MCF 10A (cell line): ENCODE results near the gene MED19. TPM values are rescaled to one million over a fixed set of nuclear protein-coding genes. Genes with fewer than 3 reads are reported as not detected.
A peak's percentile ranks its signal among the peaks of the same experiment; 100 is the strongest.

Experiments
- BruUV-seq: library from RNA; stranded (reverse); fragments of 400-500 nt; replicated peaks from 2 replicates; lab custom pipeline; 2021; lab: Mats Ljungman, UMichigan
- CTCF ChIA-PET: fragments of 300-600 bp; sonication (Branson Sonifier 250); formaldehyde crosslinking; extraction: SDS; loops from one replicate; lab custom pipeline; 2021; ENCODE audit warnings: antibody characterized with exemption, inconsistent platforms; lab: Yijun Ruan, JAX
- POLR2A ChIA-PET: fragments of 300-600, 350-650 bp; sonication (Branson Sonifier 250); formaldehyde crosslinking; extraction: SDS; loops from one replicate; lab custom pipeline; 2020; ENCODE audit warnings: antibody characterized with exemption, inconsistent platforms; lab: Yijun Ruan, JAX
- DNase-seq: peaks from one replicate; pipeline ENCODE4 v3.0.0-alpha.2; 2018; ENCODE audit not compliant: unreplicated experiment
- H3K27ac Mint-ChIP-seq: one replicate; pipeline ENCODE4 v1.8.0; 2022; ENCODE audit warnings: mild to moderate bottlenecking, low read depth, mixed read lengths; ENCODE audit not compliant: unreplicated experiment
- H3K27me3 Mint-ChIP-seq: one replicate; pipeline ENCODE4 v1.8.0; 2022; ENCODE audit warnings: mixed read lengths; ENCODE audit not compliant: insufficient read depth, unreplicated experiment
- H3K36me3 Mint-ChIP-seq: one replicate; pipeline ENCODE4 v1.8.0; 2022; ENCODE audit warnings: mild to moderate bottlenecking, moderate library complexity, mixed read lengths; ENCODE audit not compliant: insufficient read depth, unreplicated experiment
- H3K4me1 Mint-ChIP-seq: one replicate; pipeline ENCODE4 v1.8.0; 2022; ENCODE audit warnings: mixed read lengths; ENCODE audit not compliant: insufficient read depth, unreplicated experiment
- H3K4me3 Mint-ChIP-seq: one replicate; pipeline ENCODE4 v1.8.0; 2022; ENCODE audit warnings: mild to moderate bottlenecking, moderate library complexity, mixed read lengths; ENCODE audit not compliant: unreplicated experiment
- H3K9me3 Mint-ChIP-seq: one replicate; pipeline ENCODE4 v1.8.0; 2022; ENCODE audit warnings: mixed read lengths; ENCODE audit not compliant: unreplicated experiment
- intact Hi-C: fragments of 100-400 bp; cut with micrococcal nuclease; formaldehyde crosslinking; loops from 2 replicates; pipeline ENCODE4 v1.14.1; 2022
- total RNA-seq: library from RNA; stranded (reverse); gene quantifications from 2 replicates; pipeline ENCODE4 v1.2.3, GENCODE V29; 2022
- TF ChIP-seq, protein P1 (sequence below): fragments of 200-600 bp; IDR thresholded peaks from one replicate; pipeline ENCODE4 v1.8.0; 2022; ENCODE audit warnings: antibody characterized with exemption, mild to moderate bottlenecking; ENCODE audit not compliant: unreplicated experiment

Gene MED19
- total RNA-seq, 1 experiment from 2014 or later: 32.3 TPM

DNA sequence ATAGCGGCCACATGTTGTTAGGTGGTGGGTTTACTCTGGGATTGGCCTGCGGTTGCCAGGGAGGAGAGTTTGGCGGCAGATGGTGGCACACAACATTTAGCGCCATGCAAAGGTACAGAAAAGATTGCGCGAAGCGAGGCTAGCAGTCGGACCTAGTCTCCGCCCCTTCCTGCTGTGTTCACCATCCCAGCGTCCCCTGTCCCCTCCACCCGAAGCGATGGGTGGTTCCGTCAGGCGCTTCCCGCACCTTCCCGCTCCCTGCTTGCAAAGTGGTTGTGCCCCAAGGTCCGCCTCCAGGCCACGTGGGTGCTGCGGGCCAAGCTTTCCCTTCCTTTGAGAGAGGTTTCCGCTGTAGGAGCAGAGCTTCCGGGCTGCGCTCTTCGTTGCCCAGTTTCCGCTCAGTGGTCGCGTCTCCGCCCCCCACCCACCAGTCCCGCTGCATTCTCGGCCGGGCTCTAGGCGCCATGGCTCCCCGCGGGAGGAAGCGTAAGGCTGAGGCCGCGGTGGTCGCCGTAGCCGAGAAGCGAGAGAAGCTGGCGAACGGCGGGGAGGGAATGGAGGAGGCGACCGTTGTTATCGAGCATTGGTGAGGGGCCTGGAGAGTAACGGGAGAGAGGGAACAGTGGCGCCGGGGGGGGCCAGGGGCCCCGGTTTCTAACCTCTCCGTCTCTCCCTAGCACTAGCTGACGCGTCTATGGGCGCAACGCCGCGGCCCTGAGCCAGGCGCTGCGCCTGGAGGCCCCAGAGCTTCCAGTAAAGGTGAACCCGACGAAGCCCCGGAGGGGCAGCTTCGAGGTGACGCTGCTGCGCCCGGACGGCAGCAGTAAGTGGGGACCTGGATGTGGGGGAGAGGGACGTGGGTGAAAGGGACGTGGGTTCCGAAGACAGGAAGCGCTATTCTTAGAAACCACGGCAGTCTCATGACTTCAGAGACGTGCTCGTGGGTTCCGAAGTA, 29.4 kb upstream of the MED19 start, which contains the start of gene SELENOH:
SELENOH (plus strand) TSS at position 360 of the 955 bp plus-strand sequence; CDS start at position 465, 105 bp downstream.
- POLR2A ChIA-PET: interaction anchor here (0.6 to 5.9 kb wide), 26 partner anchors 8 to 943 kb away, joined by 3 to 109 read pairs (median 4); partner anchors contain the start of genes BTBD18, CTNND1, MED19 and SLC43A3
- Mint-ChIP-seq H3K4me3 (peak within 1 kb of the TSS; percentile 89), H3K27ac (peak within 1 kb of the TSS; percentile 99), H3K27me3 (no peaks in the 10 kb centered on the region), H3K4me1 (no peaks in the 10 kb centered on the region), H3K36me3 (peaks cover 79% of the 10 kb centered on the region), H3K9me3 (no peaks in the 10 kb centered on the region)
- BruUV-seq: no TSS peak
- TF ChIP-seq, protein P1, sequence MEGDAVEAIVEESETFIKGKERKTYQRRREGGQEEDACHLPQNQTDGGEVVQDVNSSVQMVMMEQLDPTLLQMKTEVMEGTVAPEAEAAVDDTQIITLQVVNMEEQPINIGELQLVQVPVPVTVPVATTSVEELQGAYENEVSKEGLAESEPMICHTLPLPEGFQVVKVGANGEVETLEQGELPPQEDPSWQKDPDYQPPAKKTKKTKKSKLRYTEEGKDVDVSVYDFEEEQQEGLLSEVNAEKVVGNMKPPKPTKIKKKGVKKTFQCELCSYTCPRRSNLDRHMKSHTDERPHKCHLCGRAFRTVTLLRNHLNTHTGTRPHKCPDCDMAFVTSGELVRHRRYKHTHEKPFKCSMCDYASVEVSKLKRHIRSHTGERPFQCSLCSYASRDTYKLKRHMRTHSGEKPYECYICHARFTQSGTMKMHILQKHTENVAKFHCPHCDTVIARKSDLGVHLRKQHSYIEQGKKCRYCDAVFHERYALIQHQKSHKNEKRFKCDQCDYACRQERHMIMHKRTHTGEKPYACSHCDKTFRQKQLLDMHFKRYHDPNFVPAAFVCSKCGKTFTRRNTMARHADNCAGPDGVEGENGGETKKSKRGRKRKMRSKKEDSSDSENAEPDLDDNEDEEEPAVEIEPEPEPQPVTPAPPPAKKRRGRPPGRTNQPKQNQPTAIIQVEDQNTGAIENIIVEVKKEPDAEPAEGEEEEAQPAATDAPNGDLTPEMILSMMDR: no peak
- peak; percentile 90 for DNase-seq
- CTCF ChIA-PET: interaction anchor here (0.6 to 4.4 kb wide), 8 partner anchors 10 to 542 kb away, joined by 3 to 44 read pairs (median 4); partner anchors contain the start of gene BTBD18
- intact Hi-C loops: no loop called here

DNA sequence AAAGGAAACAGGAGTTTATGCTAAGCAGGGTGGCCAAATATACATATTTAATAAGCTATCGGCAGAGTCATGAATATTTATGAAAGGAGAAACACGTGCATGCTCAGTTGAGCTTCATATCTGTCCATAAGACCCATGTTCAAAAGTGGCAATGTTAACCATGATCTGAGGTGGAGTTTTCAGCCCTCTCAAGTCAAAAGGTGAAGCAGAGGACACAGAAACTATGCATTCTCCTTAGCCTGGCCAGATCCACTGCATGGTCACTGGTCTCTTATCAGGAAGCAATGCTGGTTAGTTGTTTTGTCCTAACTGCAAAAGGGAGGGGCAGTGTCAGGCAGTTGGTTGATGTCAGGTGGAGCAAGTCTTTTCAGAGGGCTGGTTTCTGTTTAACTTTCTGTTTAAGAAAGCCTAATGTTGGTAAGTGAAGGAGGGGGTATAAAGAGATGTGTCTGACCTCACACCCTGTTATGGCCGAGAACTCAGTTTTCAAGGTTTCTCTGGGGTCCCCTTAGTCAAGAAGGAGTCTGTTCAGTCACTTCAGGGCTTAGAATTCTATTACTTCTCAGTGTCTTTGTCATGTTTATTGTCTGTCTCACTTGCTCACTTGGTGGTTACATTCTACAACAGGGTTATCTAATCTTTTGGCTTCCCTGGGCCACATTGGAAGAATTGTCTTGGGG, 23.7 kb upstream of the MED19 start:
- ChIA-PET POLR2A (interaction anchor here (0.6 kb wide), 2 partner anchors 24 to 242 kb away, joined by 3 read pairs; partner anchors contain the start of genes MED19 and TMX2), CTCF (interaction anchor here (0.8 to 1.1 kb wide), 3 partner anchors 11 to 65 kb away, joined by 3 read pairs; no protein-coding TSS in a partner anchor)
- DNase-seq: no peak
- no TSS peak for BruUV-seq
- Mint-ChIP-seq H3K36me3 (peaks cover 64% of the 10 kb centered on the region), H3K4me3 (no peak overlapping the region), H3K27ac (no peak overlapping the region), H3K4me1 (peaks cover 10% of the 10 kb centered on the region), H3K9me3 (no peaks in the 10 kb centered on the region), H3K27me3 (no peaks in the 10 kb centered on the region)
- intact Hi-C loops: no loop called here
- TF ChIP-seq, protein P1: no peak

DNA sequence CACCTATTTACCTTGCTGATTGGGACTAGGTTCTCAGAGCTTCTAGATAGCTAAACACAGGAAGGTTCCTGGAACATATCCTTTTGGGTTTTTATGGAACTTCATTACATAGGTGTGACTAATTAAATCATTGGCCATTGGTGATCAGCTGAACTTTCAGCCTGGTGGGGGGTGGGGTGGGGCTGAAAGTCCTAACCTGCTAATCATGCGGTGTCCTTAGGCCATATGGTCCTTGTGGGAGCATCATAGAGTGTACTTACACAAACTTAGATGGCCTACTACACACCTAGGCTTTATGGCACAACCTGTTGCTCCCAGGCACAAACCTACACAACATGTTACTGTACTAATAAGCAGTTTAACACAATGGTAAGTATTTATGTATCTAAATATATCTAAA, 20.6 kb upstream of the MED19 start:
- Mint-ChIP-seq H3K9me3 (no peaks in the 10 kb centered on the region), H3K4me1 (peaks cover 10% of the 10 kb centered on the region), H3K27me3 (no peaks in the 10 kb centered on the region), H3K27ac (no peak overlapping the region), H3K36me3 (peaks cover 56% of the 10 kb centered on the region), H3K4me3 (no peak overlapping the region)
- CTCF ChIA-PET: interaction anchor here (0.9 to 1.7 kb wide), 3 partner anchors 10 to 779 kb away, joined by 3 to 4 read pairs (median 3); no protein-coding TSS in a partner anchor
- intact Hi-C loops: no loop called here
- POLR2A ChIA-PET: interaction anchor here (0.5 to 1.6 kb wide), 6 partner anchors 9 to 632 kb away, joined by 3 to 8 read pairs (median 4); partner anchors contain the start of genes CTNND1, MED19, SELENOH and TMX2
- BruUV-seq: no TSS peak
- TF ChIP-seq, protein P1: no peak
- DNase-seq: no peak
